MCF 10A (cell line): ENCODE results near the gene NHSL2. TPM values are rescaled to one million over a fixed set of nuclear protein-coding genes. Genes with fewer than 3 reads are reported as not detected.
"Not testable (repeated sequence)": the region's sequence is repeated elsewhere in the genome, so short reads cannot be mapped to it uniquely, and the experiment has no call there.

ENCODE experiments used
- BruUV-seq: library from RNA; stranded (reverse); fragments of 400-500 nt; replicated peaks from 2 replicates; lab custom pipeline; 2021; lab: Mats Ljungman, UMichigan
- CTCF ChIA-PET: fragments of 300-600 bp; sonication (Branson Sonifier 250); formaldehyde crosslinking; extraction: SDS; loops from one replicate; lab custom pipeline; 2021; ENCODE audit warnings: antibody characterized with exemption, inconsistent platforms; lab: Yijun Ruan, JAX
- POLR2A ChIA-PET: fragments of 300-600, 350-650 bp; sonication (Branson Sonifier 250); formaldehyde crosslinking; extraction: SDS; loops from one replicate; lab custom pipeline; 2020; ENCODE audit warnings: antibody characterized with exemption, inconsistent platforms; lab: Yijun Ruan, JAX
- DNase-seq: peaks from one replicate; pipeline ENCODE4 v3.0.0-alpha.2; 2018; ENCODE audit not compliant: unreplicated experiment
- H3K27ac Mint-ChIP-seq: one replicate; pipeline ENCODE4 v1.8.0; 2022; ENCODE audit warnings: mild to moderate bottlenecking, low read depth, mixed read lengths; ENCODE audit not compliant: unreplicated experiment
- H3K27me3 Mint-ChIP-seq: one replicate; pipeline ENCODE4 v1.8.0; 2022; ENCODE audit warnings: mixed read lengths; ENCODE audit not compliant: insufficient read depth, unreplicated experiment
- H3K36me3 Mint-ChIP-seq: one replicate; pipeline ENCODE4 v1.8.0; 2022; ENCODE audit warnings: mild to moderate bottlenecking, moderate library complexity, mixed read lengths; ENCODE audit not compliant: insufficient read depth, unreplicated experiment
- H3K4me1 Mint-ChIP-seq: one replicate; pipeline ENCODE4 v1.8.0; 2022; ENCODE audit warnings: mixed read lengths; ENCODE audit not compliant: insufficient read depth, unreplicated experiment
- H3K4me3 Mint-ChIP-seq: one replicate; pipeline ENCODE4 v1.8.0; 2022; ENCODE audit warnings: mild to moderate bottlenecking, moderate library complexity, mixed read lengths; ENCODE audit not compliant: unreplicated experiment
- H3K9me3 Mint-ChIP-seq: one replicate; pipeline ENCODE4 v1.8.0; 2022; ENCODE audit warnings: mixed read lengths; ENCODE audit not compliant: unreplicated experiment
- CTCF ChIP-seq: fragments of 200-600 bp; IDR thresholded peaks from one replicate; pipeline ENCODE4 v1.8.0; 2022; ENCODE audit warnings: antibody characterized with exemption, mild to moderate bottlenecking; ENCODE audit not compliant: unreplicated experiment
- intact Hi-C: fragments of 100-400 bp; cut with micrococcal nuclease; formaldehyde crosslinking; loops from 2 replicates; pipeline ENCODE4 v1.14.1; 2022
- total RNA-seq: library from RNA; stranded (reverse); gene quantifications from 2 replicates; pipeline ENCODE4 v1.2.3, GENCODE V29; 2022

The NHSL2 gene
- total RNA-seq, 1 experiment from 2014 or later: not detected

GRCh38 chrX:71954458-71954857, 43.8 kb downstream of the NHSL2 start:
- Mint-ChIP-seq H3K9me3 (no peaks in the 10 kb centered on the region), H3K36me3 (no peaks in the 10 kb centered on the region), H3K27me3 (peaks cover 81% of the 10 kb centered on the region), H3K4me3 (no peak overlapping the region), H3K4me1 (no peaks in the 10 kb centered on the region), H3K27ac (no peak overlapping the region)
- TF ChIP-seq CTCF: no peak
- ChIA-PET POLR2A (no interaction called here), CTCF (no interaction called here)
- no TSS peak for BruUV-seq
- intact Hi-C loops: no loop called here
- no peak for DNase-seq

- Mint-ChIP-seq H3K4me1 (no peaks in the 10 kb centered on the region), H3K36me3 (no peaks in the 10 kb centered on the region), H3K27ac (no peak overlapping the region), H3K9me3 (peaks cover 3% of the 10 kb centered on the region), H3K27me3 (peaks cover 81% of the 10 kb centered on the region), H3K4me3 (no peak overlapping the region)
- BruUV-seq: no TSS peak
- DNase-seq: no peak
- TF ChIP-seq CTCF: no peak
- intact Hi-C loops: no loop called here
- ChIA-PET POLR2A (no interaction called here), CTCF (interaction anchor here (0.6 to 0.9 kb wide), 2 partner anchors 31 to 44 kb away, joined by 3 to 4 read pairs; no protein-coding TSS in a partner anchor)
Observed at GRCh38 chrX:71955530-71956120, 45.0 kb downstream of the NHSL2 start.

GRCh38 chrX:71958281-71958675, 47.6 kb downstream of the NHSL2 start:
- ChIA-PET POLR2A (no interaction called here), CTCF (no interaction called here)
- H3K27ac Mint-ChIP-seq: no peak overlapping the region
- BruUV-seq: no TSS peak
- H3K4me1 Mint-ChIP-seq: no peaks in the 10 kb centered on the region
- intact Hi-C loops: no loop called here
- no peak for TF ChIP-seq CTCF
- H3K9me3 Mint-ChIP-seq: peaks cover 8% of the 10 kb centered on the region
- H3K4me3 Mint-ChIP-seq: no peak overlapping the region
- DNase-seq: no peak
- peaks cover 73% of the 10 kb centered on the region for H3K27me3 Mint-ChIP-seq
- no peaks in the 10 kb centered on the region for H3K36me3 Mint-ChIP-seq

- H3K4me3 Mint-ChIP-seq, DNase-seq, CTCF ChIA-PET, H3K4me1 Mint-ChIP-seq, H3K27ac Mint-ChIP-seq, H3K9me3 Mint-ChIP-seq, H3K36me3 Mint-ChIP-seq, intact Hi-C loops, BruUV-seq, POLR2A ChIA-PET: not testable (repeated sequence)
- H3K27me3 Mint-ChIP-seq: peaks cover 82% of the 10 kb centered on the region
Observed at GRCh38 chrX:71964184-71964583, 53.5 kb downstream of the NHSL2 start.
